ENCODE measurements around the gene FLOT1. TPM values are rescaled to one million over a fixed set of nuclear protein-coding genes. Genes with fewer than 3 reads are reported as not detected.

Gene FLOT1
- total and polyA plus RNA-seq, 9 of the 15 experiments (the other 6 are each of a cell fraction or from before 2014, with no cell fraction given) = 11.7 to 149 (median 118) TPM

DNA sequence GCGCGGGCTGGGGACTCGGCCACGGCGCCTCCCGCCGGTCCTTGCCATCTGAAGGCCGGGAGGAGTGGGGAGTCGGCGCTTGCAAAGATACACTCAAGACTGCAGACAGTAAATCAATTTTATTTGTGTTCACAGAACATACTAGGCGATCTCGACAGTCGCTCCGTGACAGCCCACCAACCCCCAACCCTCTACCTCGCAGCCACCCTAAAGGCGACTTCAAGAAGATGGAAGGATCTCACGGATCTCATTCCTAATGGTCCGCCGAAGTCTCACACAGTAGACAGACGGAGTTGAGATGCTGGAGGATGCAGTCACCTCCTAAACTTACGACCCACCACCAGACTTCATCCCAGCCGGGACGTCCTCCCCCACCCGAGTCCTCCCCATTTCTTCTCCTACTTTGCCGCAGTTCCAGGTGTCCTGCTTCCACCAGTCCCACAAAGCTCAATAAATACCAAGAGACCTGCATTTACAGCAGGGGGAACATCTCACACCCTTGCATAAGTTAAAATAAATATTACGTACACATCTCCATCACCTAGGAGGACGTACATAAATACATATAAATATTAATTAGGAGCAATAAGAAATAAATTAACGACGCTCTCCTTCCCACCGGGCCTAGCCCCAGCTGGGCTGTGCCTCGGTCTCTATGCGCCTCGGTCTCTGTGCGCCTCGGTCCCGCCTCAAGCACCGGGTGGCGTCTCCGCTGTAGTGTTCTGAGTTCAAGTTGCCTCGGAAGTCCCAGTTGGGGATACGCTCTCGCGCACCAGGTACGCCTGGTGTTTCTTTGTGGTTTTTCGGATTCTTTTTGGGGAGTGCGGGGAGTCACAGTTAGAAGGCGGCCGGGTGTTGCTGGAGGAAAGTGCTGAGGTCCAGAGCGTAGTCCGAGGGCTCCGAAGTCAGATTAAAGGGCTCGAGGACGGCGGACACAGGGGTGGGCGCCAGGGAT is 889 bp upstream of the FLOT1 start (continued):
- 0 out of 2 replicates have a peak, but pooled peaks have one; percentile 56 for TF ChIP-seq ZNF511 (CRISPR knock-in tag; IDR thresholded peaks at IDR 0.05)
- TF ChIP-seq, protein P1, sequence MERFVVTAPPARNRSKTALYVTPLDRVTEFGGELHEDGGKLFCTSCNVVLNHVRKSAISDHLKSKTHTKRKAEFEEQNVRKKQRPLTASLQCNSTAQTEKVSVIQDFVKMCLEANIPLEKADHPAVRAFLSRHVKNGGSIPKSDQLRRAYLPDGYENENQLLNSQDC (CRISPR knock-in tag; IDR thresholded peaks at IDR 0.05) = no peak
- no peak for TF ChIP-seq ARID1B (IDR thresholded peaks at IDR 0.05)
- TF ChIP-seq ELF4 (CRISPR knock-in tag; IDR thresholded peaks at IDR 0.05) = no peak
- no peak for TF ChIP-seq FOXJ2 (tag; IDR thresholded peaks at IDR 0.05)
- TF ChIP-seq RBM25 (IDR thresholded peaks at IDR 0.05; ENCODE audit: low read depth, low read length, severe bottlenecking) = no peak
- 0 out of 2 replicates have a peak, but pooled peaks have one; percentile 54 for TF ChIP-seq ZNF609 (CRISPR knock-in tag; IDR thresholded peaks at IDR 0.05; ENCODE audit: borderline replicate concordance)
- no peak for TF ChIP-seq GATAD2A (IDR thresholded peaks at IDR 0.05)
- TF ChIP-seq ZNF41 (CRISPR knock-in tag; conservative IDR thresholded peaks at IDR 0.05) = no peak
- no peak for TF ChIP-seq IFI16 (CRISPR knock-in tag; IDR thresholded peaks at IDR 0.05)
- TF ChIP-seq, protein P2, sequence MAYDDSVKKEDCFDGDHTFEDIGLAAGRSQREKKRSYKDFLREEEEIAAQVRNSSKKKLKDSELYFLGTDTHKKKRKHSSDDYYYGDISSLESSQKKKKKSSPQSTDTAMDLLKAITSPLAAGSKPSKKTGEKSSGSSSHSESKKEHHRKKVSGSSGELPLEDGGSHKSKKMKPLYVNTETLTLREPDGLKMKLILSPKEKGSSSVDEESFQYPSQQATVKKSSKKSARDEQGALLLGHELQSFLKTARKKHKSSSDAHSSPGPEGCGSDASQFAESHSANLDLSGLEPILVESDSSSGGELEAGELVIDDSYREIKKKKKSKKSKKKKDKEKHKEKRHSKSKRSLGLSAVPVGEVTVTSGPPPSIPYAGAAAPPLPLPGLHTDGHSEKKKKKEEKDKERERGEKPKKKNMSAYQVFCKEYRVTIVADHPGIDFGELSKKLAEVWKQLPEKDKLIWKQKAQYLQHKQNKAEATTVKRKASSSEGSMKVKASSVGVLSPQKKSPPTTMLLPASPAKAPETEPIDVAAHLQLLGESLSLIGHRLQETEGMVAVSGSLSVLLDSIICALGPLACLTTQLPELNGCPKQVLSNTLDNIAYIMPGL (CRISPR knock-in tag; IDR thresholded peaks at IDR 0.05) = 0 out of 2 replicates have a peak, but pooled peaks have one; percentile 19
- 0 out of 2 replicates have a peak, but pooled peaks have one; percentile 10 for TF ChIP-seq EHMT2 (IDR thresholded peaks at IDR 0.05)
- TF ChIP-seq KLF1 (tag; IDR thresholded peaks at IDR 0.05) = no peak
- no peak for TF ChIP-seq HNRNPUL1 (IDR thresholded peaks at IDR 0.05; ENCODE audit: low read length)
- 0 out of 2 replicates have a peak, but pooled peaks have one; percentile 17 for TF ChIP-seq PYGO2 (tag; IDR thresholded peaks at IDR 0.05)
- TF ChIP-seq, protein P3, sequence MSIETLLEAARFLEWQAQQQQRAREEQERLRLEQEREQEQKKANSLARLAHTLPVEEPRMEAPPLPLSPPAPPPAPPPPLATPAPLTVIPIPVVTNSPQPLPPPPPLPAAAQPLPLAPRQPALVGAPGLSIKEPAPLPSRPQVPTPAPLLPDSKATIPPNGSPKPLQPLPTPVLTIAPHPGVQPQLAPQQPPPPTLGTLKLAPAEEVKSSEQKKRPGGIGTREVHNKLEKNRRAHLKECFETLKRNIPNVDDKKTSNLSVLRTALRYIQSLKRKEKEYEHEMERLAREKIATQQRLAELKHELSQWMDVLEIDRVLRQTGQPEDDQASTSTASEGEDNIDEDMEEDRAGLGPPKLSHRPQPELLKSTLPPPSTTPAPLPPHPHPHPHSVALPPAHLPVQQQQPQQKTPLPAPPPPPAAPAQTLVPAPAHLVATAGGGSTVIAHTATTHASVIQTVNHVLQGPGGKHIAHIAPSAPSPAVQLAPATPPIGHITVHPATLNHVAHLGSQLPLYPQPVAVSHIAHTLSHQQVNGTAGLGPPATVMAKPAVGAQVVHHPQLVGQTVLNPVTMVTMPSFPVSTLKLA (conservative IDR thresholded peaks at IDR 0.05) = 0 out of 4 replicates have a peak, but pooled peaks of 1 of the 2 experiments have one; percentile 3
- TF ChIP-seq BACH1 (tag; IDR thresholded peaks at IDR 0.05) = no peak
